ENCODE data around the gene WDR5.
"Not testable (repeated sequence)": the region's sequence is repeated elsewhere in the genome, so short reads cannot be mapped to it uniquely, and the experiment has no call there.

Gene WDR5

GRCh38 chr9:134135343-134136117, at the start of gene WDR5:
Gene WDR5 (plus strand): TSS chr9:134136082. CDS start chr9:134139878, 3,796 bp downstream.
- peak; percentile 76 for DNase-seq (ENCODE audit: low read depth)

- DNase-seq (ENCODE audit: low read depth), result no peak
Observed at GRCh38 chr9:134088063-134088725, 47.7 kb upstream of the WDR5 start.

GRCh38 chr9:134089972-134090371, 45.9 kb upstream of the WDR5 start:
- no peak for DNase-seq (ENCODE audit: low read depth)

DNA sequence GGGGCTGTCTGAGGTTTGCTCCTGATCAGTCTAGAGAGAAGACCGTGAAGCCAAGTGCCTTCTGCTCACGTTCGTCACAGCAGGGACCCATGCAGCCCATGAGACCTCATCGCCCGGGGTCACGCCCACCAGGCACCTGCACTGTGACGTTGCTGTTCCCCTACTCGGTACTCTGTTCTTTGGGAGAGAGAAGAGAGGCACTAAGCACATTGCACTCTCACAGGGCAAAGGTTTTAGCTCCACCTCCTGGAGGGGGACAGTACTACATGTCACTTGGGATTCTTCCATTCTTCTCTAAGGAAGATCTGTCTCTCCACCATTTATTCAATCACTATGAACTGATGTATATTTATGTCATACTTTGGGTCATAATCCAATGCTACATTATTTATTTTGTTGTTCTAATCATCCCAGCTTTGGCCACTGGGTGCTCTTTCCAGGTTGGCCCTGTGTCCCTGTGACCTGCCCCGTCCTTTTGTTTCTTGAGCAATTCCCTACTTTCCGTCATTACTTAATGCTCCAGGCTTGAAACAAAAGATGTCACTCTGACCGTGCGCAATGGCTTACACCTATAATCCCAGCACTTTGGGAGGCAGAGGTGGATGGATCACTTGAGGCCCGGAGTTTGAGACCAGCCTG, 36.6 kb upstream of the WDR5 start:
- DNase-seq (ENCODE audit: low read depth), result peak; percentile 5

- DNase-seq (ENCODE audit: low read depth), result no peak
Observed at GRCh38 chr9:134100040-134100439, 35.8 kb upstream of the WDR5 start.

- DNase-seq (ENCODE audit: low read depth), result not testable (repeated sequence)
Observed at GRCh38 chr9:134101133-134101532, 34.7 kb upstream of the WDR5 start.

- DNase-seq (ENCODE audit: low read depth), result no peak
Observed at GRCh38 chr9:134101623-134102149, 34.2 kb upstream of the WDR5 start.

- no peak for DNase-seq (ENCODE audit: low read depth)
Observed at GRCh38 chr9:134103391-134103998, 32.4 kb upstream of the WDR5 start.

DNA sequence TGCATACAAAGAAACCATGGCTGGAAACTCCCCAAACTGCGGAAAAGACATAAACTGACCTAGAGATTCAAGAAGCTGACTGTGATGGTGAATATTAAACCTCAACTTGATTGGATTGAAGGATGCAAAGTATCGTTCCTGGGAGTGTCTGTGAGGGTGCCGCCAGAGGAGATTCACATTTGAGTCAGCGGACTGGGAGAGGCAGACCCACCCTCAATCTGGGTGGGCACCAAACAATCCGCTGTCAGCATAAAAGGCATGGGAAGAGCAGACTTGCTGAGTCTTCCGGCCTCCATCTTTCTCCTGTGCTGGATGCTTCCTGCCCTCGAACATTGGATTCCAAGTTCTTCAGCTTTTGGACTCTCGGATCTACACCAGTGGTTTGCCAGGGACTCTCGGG, 24.8 kb upstream of the WDR5 start:
- no peak for DNase-seq (ENCODE audit: low read depth)

DNA sequence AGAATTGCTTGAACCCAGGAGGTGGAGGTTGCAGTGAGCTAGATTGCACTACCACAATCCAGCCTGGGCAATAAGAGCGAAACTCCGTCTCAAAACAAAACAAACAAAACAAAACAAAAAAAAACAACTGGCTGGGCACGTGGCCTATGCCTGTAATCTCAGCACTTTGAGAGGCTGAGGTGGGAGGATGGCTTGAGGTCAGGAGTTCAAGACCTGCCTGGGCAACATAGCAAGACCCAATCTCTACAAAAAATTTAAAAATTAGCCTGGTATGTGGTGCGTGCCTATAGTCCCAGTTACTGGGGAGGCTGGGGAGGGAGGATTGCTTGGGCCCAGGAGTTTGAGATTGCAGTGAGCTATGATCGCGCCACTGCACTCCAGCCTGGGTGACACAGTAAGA, 23.3 kb upstream of the WDR5 start:
- DNase-seq (ENCODE audit: low read depth), result no peak

DNA sequence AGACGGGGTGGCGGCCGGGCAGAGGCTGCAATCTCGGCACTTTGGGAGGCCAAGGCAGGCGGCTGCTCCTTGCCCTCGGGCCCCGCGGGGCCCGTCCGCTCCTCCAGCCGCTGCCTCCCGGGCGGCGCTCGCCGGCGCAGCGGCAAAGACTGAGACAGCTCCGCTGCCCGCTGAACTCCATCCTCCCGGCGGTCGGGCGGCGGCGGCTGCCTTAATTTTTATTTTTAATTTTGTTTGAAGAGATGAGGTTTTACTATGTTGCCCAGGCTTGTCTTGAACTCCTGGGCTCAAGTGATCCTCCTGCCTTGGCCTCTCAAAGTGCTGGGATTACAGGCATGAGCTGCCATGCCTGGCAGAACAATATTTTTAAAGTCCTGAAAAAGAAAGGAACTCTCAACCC, 16.9 kb upstream of the WDR5 start:
- not testable (repeated sequence) for DNase-seq (ENCODE audit: low read depth)

DNA sequence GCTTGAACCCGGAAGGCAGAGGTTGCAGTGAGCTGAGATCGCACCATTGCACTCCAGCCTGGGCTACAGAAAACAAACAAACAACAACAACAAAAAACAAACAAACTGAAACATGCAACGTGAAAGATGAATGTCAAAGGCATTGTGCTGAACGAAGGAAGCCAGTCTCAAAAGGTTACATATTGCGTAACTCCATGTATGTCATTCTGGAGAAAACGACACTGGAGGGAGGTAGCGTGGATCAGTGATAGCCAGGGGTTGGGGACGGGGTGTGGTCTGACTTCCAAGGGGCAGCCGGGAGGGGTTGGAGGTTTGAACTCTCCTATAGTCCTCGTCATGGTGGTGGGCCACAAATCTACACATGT, 12.1 kb upstream of the WDR5 start:
- DNase-seq (ENCODE audit: low read depth), result no peak

GRCh38 chr9:134125413-134126095, 10.3 kb upstream of the WDR5 start:
- DNase-seq (ENCODE audit: low read depth), result no peak

- no peak for DNase-seq (ENCODE audit: low read depth)
Observed at GRCh38 chr9:134126373-134126772, 9.5 kb upstream of the WDR5 start.

GRCh38 chr9:134127065-134127580, 8.8 kb upstream of the WDR5 start:
- no peak for DNase-seq (ENCODE audit: low read depth)

DNA sequence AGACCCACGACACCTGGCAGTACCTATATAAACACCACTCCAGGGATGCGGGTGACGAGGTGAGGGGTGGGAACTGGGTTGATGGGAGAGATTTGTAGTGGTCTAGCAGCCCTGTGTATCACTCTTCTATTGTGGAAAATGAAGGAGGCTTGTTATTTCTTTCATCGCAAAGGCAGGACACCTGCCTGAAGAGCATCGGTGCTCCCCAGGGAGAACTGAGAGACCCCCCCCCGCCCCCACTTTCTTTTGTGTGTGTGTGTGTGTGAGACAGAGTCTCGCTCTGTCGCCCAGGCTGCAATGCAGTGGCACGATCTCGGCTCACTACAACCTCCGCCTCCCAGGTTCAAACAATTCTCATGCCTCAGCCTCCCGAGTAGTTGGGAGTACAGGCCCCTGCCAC, 8.3 kb upstream of the WDR5 start:
- DNase-seq (ENCODE audit: low read depth), result no peak

DNA sequence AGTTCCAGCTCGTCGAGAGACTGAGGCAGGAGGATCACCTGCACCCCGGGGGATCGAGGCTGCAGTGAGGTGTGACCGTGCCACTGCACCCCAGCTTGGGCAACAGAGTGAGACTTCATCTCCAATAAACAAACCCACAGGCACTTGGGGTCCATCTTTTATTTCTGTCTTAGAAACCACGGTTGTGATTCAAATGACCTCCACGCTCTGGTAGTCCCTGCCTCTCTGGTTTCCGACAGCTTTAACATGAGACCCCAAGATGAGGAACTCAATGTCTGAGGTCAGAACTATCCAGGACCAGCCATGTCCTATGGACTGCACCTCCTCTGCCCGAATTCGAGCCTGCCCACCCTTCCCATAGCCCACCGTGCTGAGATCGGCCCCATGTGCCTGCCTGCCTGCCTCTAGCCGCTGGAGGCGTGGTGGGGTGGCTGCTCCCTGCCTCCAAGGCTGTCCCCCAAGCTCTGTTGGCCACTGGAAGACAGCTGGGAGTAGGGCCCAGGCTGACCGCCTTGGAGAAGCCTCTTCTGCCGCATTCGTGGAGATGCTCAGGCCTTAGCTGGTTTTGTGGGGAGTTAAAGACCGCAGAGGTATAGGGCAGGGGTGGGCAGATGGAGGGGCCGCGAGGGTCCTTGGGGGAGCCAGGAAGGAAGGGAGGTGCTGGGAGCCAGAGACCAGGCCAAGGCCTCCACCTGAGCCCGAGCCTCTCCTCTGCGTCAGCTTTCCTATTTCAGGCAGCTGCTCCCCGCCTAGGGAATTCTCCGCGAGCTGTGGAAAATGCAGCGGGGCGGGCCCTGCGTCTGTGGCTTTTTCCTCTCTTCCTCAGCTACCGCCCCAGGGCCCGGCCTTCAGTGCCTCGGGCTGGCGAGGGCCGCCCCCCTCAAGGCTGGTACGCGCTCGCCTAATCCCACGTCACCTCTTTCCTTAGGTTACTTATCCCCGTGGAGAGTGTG, 6.9 kb upstream of the WDR5 start:
- no peak for DNase-seq (ENCODE audit: low read depth)

GRCh38 chr9:134130503-134131375, 5.1 kb upstream of the WDR5 start:
- DNase-seq (ENCODE audit: low read depth), result no peak

DNA sequence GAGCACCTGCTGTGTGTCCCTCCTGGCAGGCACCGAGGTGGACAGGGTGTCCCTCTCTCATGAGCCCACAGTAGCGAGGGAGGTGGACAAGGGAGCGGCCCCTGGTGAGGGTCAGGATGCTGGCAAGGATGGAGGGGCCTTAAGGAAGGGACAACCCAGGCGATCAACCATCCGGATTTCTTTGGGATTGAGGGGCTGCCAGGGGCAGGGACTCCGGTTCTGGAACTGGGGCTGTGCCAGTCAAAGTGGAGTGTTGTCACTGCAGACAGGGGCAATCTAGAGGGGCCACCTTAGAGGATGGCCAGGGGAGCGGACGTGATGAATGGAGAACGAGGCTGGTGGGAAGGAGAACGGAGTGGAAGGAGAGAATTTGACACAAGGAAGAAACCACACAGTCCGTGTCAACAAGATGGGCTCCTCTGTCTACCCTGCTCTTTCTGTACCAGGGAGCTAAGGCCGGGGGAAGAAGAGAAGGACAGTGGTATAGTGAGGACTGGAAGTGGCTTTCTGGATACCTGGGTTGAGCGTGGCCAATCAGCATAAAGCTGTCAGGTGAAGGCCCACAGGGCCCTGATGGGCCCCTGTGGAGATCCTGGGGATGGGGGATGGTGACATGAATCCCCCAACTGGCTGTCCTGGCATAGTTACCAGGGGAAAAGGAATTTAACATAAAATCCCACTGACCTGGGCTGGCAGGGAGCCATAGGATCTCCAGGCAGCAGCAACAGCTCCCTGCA, 4.2 kb upstream of the WDR5 start:
- DNase-seq (ENCODE audit: low read depth), result no peak
